ENCODE measurements around the gene CNTN6. TPM values are rescaled to one million over a fixed set of nuclear protein-coding genes. Genes with fewer than 3 reads are reported as not detected.

The CNTN6 gene
- polyA plus RNA-seq, 1 donor (not counting 4 experiments of a cell fraction or from before 2014, with no cell fraction given) = not detected

- H3K36me3 ChIP-seq (ENCODE audit: control insufficient read depth in 2 of 2, extremely low read depth in 1 of 2, insufficient read depth in 2 of 2, low read length in 2 of 2) = no peaks in the 10 kb centered on the region
- DNase-seq (ENCODE audit: low read depth, low spot score) = no peak
- H3K4me3 ChIP-seq (ENCODE audit: control insufficient read depth in 2 of 3, extremely low read depth in 1 of 3, insufficient read depth in 2 of 3, low read depth in 1 of 3, low read length in 3 of 3) = no peak overlapping the region
- dilution Hi-C loops (cut with MboI; ENCODE audit: extremely low pct_ligation_motif_present, low sequenced_read_pairs) = no loop called here
- no peak overlapping the region for H3K9ac ChIP-seq (ENCODE audit: control insufficient read depth, extremely low read depth, insufficient read depth, low read length)
- H2AFZ ChIP-seq (ENCODE audit: control insufficient read depth, low read length) = no peak overlapping the region
- H3K9me3 ChIP-seq (ENCODE audit: control insufficient read depth, low read depth, low read length) = no peaks in the 10 kb centered on the region
- FAIRE-seq = no peak
- H3K4me1 ChIP-seq (ENCODE audit: control insufficient read depth, extremely low read depth, insufficient read depth, low read length) = no peaks in the 10 kb centered on the region
- H4K20me1 ChIP-seq (ENCODE audit: control insufficient read depth, extremely low read depth, insufficient read depth, low read length) = no peaks in the 10 kb centered on the region
- H3K79me2 ChIP-seq (ENCODE audit: control insufficient read depth, insufficient read depth, low read length) = no peaks in the 10 kb centered on the region
- no peaks in the 10 kb centered on the region for H3K27me3 ChIP-seq (ENCODE audit: control insufficient read depth, extremely low read depth, insufficient read depth, low read length)
- no peak for TF ChIP-seq CTCF (optimal IDR thresholded peaks at IDR 0.05 in 1 of 3, IDR thresholded peaks at IDR 0.05 in 1 of 3, conservative IDR thresholded peaks at IDR 0.05 in 1 of 3; ENCODE audit: extremely low read depth in 1 of 3, insufficient read depth in 2 of 3, low read length in 3 of 3)
- no peak for TF ChIP-seq EZH2 (IDR thresholded peaks at IDR 0.05; ENCODE audit: low read length)
- H3K4me2 ChIP-seq (ENCODE audit: control insufficient read depth, extremely low read depth, insufficient read depth, low read depth, low read length) = no peak overlapping the region
- H3K9me1 ChIP-seq (ENCODE audit: control insufficient read depth, extremely low read depth, insufficient read depth, low read length) = no peaks in the 10 kb centered on the region
- no peak overlapping the region for H3K27ac ChIP-seq (ENCODE audit: control insufficient read depth, insufficient read depth, low read length)
These were observed 104.2 kb downstream of the CNTN6 start for GRCh38 chr3:1197051-1197450.

GRCh38 chr3:1200371-1200770 lies 107.5 kb downstream of the CNTN6 start:
- no peaks in the 10 kb centered on the region for H3K36me3 ChIP-seq (ENCODE audit: control insufficient read depth in 2 of 2, extremely low read depth in 1 of 2, insufficient read depth in 2 of 2, low read length in 2 of 2)
- H3K27me3 ChIP-seq (ENCODE audit: control insufficient read depth, extremely low read depth, insufficient read depth, low read length) = no peaks in the 10 kb centered on the region
- no peak overlapping the region for H3K27ac ChIP-seq (ENCODE audit: control insufficient read depth, insufficient read depth, low read length)
- H3K4me2 ChIP-seq (ENCODE audit: control insufficient read depth, extremely low read depth, insufficient read depth, low read depth, low read length) = no peak overlapping the region
- H3K9me1 ChIP-seq (ENCODE audit: control insufficient read depth, extremely low read depth, insufficient read depth, low read length) = no peaks in the 10 kb centered on the region
- H3K9me3 ChIP-seq (ENCODE audit: control insufficient read depth, low read depth, low read length) = no peaks in the 10 kb centered on the region
- TF ChIP-seq EZH2 (IDR thresholded peaks at IDR 0.05; ENCODE audit: low read length) = no peak
- TF ChIP-seq CTCF (optimal IDR thresholded peaks at IDR 0.05 in 1 of 3, IDR thresholded peaks at IDR 0.05 in 1 of 3, conservative IDR thresholded peaks at IDR 0.05 in 1 of 3; ENCODE audit: extremely low read depth in 1 of 3, insufficient read depth in 2 of 3, low read length in 3 of 3) = no peak
- no peak overlapping the region for H3K4me3 ChIP-seq (ENCODE audit: control insufficient read depth in 2 of 3, extremely low read depth in 1 of 3, insufficient read depth in 2 of 3, low read depth in 1 of 3, low read length in 3 of 3)
- dilution Hi-C loops (cut with MboI; ENCODE audit: extremely low pct_ligation_motif_present, low sequenced_read_pairs) = no loop called here
- H4K20me1 ChIP-seq (ENCODE audit: control insufficient read depth, extremely low read depth, insufficient read depth, low read length) = no peaks in the 10 kb centered on the region
- H3K79me2 ChIP-seq (ENCODE audit: control insufficient read depth, insufficient read depth, low read length) = no peaks in the 10 kb centered on the region
- no peak overlapping the region for H2AFZ ChIP-seq (ENCODE audit: control insufficient read depth, low read length)
- no peak for FAIRE-seq
- DNase-seq (ENCODE audit: low read depth, low spot score) = no peak
- no peaks in the 10 kb centered on the region for H3K4me1 ChIP-seq (ENCODE audit: control insufficient read depth, extremely low read depth, insufficient read depth, low read length)
- no peak overlapping the region for H3K9ac ChIP-seq (ENCODE audit: control insufficient read depth, extremely low read depth, insufficient read depth, low read length)

Data from keratinocyte (primary cell).